Testis (tissue), 3 donors: ENCODE data around the gene CYP4F8. TPM values are rescaled to one million over a fixed set of nuclear protein-coding genes. Genes with fewer than 3 reads are reported as not detected.
"Not testable (repeated sequence)": the region's sequence is repeated elsewhere in the genome, so short reads cannot be mapped to it uniquely, and the experiment has no call there.

Experiments used
- DNase-seq: peaks from one replicate; pipeline ENCODE4 v3.0.0-alpha.2; 2019
- H3K27ac ChIP-seq, 2 donors: fragments of 200-600 bp; sonication (generic); one replicate each; pipeline ENCODE4 v1.5.1; 2019
- H3K27me3 ChIP-seq: fragments of 200-600 bp; sonication (generic); one replicate; pipeline ENCODE4 v1.5.1; 2019
- H3K36me3 ChIP-seq: fragments of 200-600 bp; sonication (generic); one replicate; pipeline ENCODE4 v1.5.1; 2017; ENCODE audit warnings: low read depth; ENCODE audit errors: missing control alignments
- H3K4me1 ChIP-seq: fragments of 200-600 bp; sonication (generic); one replicate; pipeline ENCODE4 v1.5.1; 2019
- H3K4me3 ChIP-seq, 2 donors: fragments of 200-600 bp; sonication (generic); one replicate each; pipeline ENCODE4 v1.5.1; 2017 to 2019
- H3K9me3 ChIP-seq: fragments of 200-600 bp; sonication (generic); one replicate; pipeline ENCODE4 v1.5.1; 2017
- CTCF ChIP-seq, 3 experiments: fragments of 450-650 bp in 2 of 3; fragments of 200-600 bp in 1 of 3; sonication (generic) in 1 of 3; IDR thresholded peaks; one replicate each; pipeline ENCODE4 v1.5.1; 2016 to 2019; ENCODE audit warnings: antibody characterized with exemption in 3 of 3, mild to moderate bottlenecking in 2 of 3, moderate library complexity in 1 of 3
- POLR2A ChIP-seq: fragments of 450-650 bp; IDR thresholded peaks from one replicate; pipeline ENCODE4 v1.6.1; 2017; ENCODE audit warnings: antibody characterized with exemption, mild to moderate bottlenecking, moderate library complexity
- WGBS, 2 donors: methylation state at CpG; one replicate each; pipeline ENCODE4 v1.1.5; 2018; 5-methylcytosine and 5-hydroxymethylcytosine counted together
- intact Hi-C: fragments of 100-400 bp; cut with DNase I; formaldehyde crosslinking; loops from one replicate; pipeline ENCODE4 v1.15.1; 2023; ENCODE audit warnings: low total_unique reads
- polyA plus RNA-seq: library from polyadenylated mRNA; stranded (reverse); fragments of 350-450 nt; fragmentation: Illumina TruSeq; extraction: RNeasy Lipid Tissue Mini Kit (QIAGEN cat#74804); gene quantifications from one replicate; pipeline ENCODE4 v1.2.3, GENCODE V29; 2014; ENCODE audit warnings: low read depth, low replicate concordance; ENCODE audit not compliant: insufficient read depth
- total RNA-seq, 2 donors: library from RNA; depleted of rRNA; stranded (reverse); fragments of >200 nt; gene quantifications; one replicate each; pipeline ENCODE4 v1.2.3, GENCODE V29; 2016

Gene CYP4F8
- total and polyA plus RNA-seq, 3 donors from 2014 or later, result 0.17 to 0.71 (median 0.31) TPM

DNA sequence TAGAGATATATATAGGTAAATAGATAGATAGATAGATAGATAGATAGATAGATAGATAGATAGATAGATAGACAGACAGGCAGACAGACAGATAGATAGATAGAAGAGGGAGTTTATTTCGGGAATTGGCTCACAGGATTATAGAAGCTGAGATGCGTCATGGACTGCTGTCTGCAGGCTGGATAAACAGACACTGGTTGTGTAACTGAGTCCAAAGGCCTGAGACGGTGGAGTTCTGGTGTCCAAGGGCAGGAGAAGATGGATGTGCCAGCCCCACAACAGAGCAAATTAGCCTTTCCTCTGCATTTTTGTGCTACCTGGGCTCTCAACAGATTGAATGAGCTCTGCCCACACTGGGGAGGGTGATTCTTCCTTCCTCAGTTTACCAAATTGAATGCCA lies 28.4 kb downstream of the CYP4F8 start:
- TF ChIP-seq POLR2A, result no peak
- TF ChIP-seq CTCF (IDR thresholded peaks at IDR 0.05), result no peak
- DNase-seq, result no peak
- H3K4me1 ChIP-seq, result peaks cover 6% of the 10 kb centered on the region
- no peak overlapping the region for H3K4me3 ChIP-seq
- H3K27me3 ChIP-seq, result no peaks in the 10 kb centered on the region
- 79 to 86% methylated on average over 3 of the region's 3 CpGs for WGBS, 2 donors
- H3K27ac ChIP-seq, result no peak overlapping the region
- no peaks in the 10 kb centered on the region for H3K36me3 ChIP-seq
- intact Hi-C loops, result no loop called here
- H3K9me3 ChIP-seq, result no peaks in the 10 kb centered on the region

DNA sequence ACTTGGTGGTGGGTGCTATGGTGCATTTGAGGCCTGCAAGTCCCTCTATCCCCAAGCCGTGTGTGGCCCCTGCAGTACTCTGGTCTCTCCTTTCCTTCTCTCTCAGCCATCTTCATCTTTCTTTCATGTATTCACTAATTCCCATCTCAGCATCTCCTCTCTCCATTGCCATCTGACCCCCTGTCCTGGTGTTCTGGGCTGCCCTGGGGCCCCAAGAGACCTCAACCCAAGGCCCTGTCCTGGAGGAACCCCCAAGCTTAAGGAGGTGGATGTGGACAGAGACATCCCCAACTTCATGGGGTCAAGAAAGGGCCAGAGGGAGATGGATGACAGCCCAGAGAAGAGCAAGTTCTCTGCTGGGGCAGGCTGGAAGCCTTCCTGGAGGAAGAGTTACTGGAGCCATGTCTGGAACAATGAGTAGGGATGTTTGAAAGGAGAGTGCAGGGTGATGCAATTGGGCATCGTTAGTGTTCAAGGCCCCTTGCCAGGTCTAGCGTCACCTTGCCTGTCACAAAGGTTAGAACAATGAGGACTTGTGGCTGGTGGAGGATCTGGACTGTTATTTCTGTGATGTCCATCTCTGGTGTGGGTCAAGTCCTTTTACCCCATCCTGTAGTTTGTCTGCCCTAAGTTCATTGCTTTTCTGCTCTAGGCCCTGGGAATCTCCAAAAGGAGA lies 29.2 kb downstream of the CYP4F8 start:
- H3K36me3 ChIP-seq, result no peaks in the 10 kb centered on the region
- no peak for DNase-seq
- WGBS, 2 donors, result 76 to 85% methylated on average over 3 of the region's 3 CpGs

DNA sequence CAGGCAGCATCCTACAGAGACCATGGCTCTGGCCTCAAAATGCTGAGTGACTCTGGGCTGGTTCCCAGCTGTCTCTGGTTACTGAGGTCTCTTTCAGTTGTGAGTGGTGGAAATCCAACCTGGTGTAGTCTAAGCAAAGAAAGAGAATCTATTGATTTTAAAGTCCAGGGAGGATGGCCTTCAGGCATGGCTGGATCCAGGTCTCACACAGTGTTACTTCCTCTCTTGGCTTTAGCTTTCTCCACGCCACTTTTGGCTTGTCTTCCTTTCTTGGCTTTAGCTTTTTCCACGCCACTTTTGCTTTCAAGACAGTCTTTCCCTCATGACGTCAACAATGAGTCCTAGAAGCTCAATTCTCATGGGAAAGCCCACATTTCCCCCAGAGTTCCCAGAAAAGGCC lies 29.8 kb downstream of the CYP4F8 start:
- H3K27ac ChIP-seq, result no peak overlapping the region
- H3K4me3 ChIP-seq, result no peak overlapping the region
- H3K9me3 ChIP-seq, result no peaks in the 10 kb centered on the region
- no peaks in the 10 kb centered on the region for H3K36me3 ChIP-seq
- DNase-seq, result no peak
- 76 to 78% methylated on average over 3 of the region's 3 CpGs for WGBS, 2 donors
- intact Hi-C loops, result no loop called here
- H3K27me3 ChIP-seq, result no peaks in the 10 kb centered on the region
- H3K4me1 ChIP-seq, result peaks cover 6% of the 10 kb centered on the region
- TF ChIP-seq POLR2A (no peak), CTCF (IDR thresholded peaks at IDR 0.05) (no peak)

More for the DNA sequence above, 29.2 kb downstream of the CYP4F8 start:
- TF ChIP-seq CTCF (IDR thresholded peaks at IDR 0.05), result no peak
- TF ChIP-seq POLR2A, result no peak
- Histone ChIP-seq H3K27me3 (no peaks in the 10 kb centered on the region), H3K9me3 (no peaks in the 10 kb centered on the region), H3K4me1 (peaks cover 6% of the 10 kb centered on the region), H3K4me3 (no peak overlapping the region), H3K27ac (no peak overlapping the region)
- intact Hi-C loops, result no loop called here

DNA sequence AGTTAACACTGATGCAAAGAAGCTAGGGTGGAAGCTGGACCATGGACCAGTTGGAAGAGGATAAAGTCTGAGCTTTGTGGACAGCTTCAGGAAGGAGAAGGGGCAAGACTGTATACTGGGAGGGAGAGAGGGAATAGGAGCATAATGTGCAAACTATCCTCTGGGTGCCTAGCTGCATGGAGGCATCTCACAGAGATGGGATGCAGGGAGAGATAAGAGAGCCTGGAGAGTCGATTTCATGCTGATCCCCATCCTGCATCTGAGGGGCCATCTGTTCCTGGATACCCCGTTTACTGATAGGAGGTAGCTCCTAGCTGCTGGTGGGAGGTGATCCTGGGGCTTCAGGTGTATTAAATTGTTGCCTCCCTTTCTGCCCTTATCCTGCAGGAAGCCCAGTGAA lies 34.5 kb downstream of the CYP4F8 start:
- intact Hi-C loops, result no loop called here

GRCh38 chr19:15650123-15650522 lies 35.1 kb downstream of the CYP4F8 start:
- H3K4me1 ChIP-seq, H3K27ac ChIP-seq, H3K4me3 ChIP-seq, H3K9me3 ChIP-seq, intact Hi-C loops, DNase-seq, H3K36me3 ChIP-seq, H3K27me3 ChIP-seq: not testable (repeated sequence)

More for the DNA sequence above, 34.5 kb downstream of the CYP4F8 start:
- no peak overlapping the region for H3K27ac ChIP-seq
- no peaks in the 10 kb centered on the region for H3K9me3 ChIP-seq
- 73 to 78% methylated on average over 2 of the region's 2 CpGs for WGBS, 2 donors
- TF ChIP-seq POLR2A (no peak), CTCF (IDR thresholded peaks at IDR 0.05) (no peak)
- H3K27me3 ChIP-seq, result no peaks in the 10 kb centered on the region
- H3K4me1 ChIP-seq, result no peaks in the 10 kb centered on the region
- no peak for DNase-seq
- H3K36me3 ChIP-seq, result no peaks in the 10 kb centered on the region
- no peak overlapping the region for H3K4me3 ChIP-seq
